ENCODE measurements around the gene HUNK.
A peak's percentile ranks its signal among the peaks of the same experiment; 100 is the strongest.

Gene HUNK

DNA sequence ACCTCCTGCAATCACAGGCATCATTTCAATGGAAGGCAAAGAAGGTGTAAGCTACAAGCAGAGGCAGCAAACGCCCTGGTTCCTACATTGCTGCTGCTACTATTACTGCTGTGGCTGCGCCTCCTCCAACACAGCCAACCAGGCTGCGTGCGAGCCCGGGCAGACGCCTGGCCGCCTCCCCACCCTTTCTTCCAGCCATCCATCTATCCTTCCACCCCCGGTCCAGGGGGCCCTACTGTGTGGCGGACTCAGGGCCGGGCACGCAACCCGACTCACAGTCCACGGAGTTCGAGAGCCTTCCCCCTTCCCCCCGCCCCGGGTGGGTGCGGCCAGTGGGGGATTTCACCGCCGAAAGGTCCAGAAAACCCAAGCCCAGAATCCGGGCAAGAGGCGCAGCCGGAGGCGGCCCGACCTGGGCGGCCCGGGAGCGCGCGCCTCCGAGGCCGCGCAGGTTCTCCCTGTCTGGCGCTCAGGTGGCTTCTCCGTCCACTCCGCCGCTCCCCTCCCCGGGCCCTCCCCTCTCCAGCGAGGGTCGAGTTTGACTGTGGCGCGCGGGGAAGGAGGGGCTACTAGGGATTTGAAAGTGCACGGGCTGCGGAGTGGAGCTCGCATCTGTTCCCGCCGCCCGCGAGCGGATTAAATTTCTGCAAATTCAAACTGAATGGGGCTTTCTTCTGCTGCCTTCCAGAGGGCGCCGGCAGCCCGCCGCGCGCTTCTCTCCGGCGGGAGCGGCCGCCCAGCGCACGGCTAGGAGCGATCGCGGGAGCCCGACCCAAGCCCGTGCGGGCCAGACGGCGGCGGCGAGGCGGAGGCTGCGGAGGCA is at the start of gene HUNK:
TSS of gene HUNK (plus strand) at position 569 of the 823 bp plus-strand sequence. CDS start 655 bp downstream, outside the sequence.
- peak; percentile 82 for DNase-seq (ENCODE audit: insufficient read length, low spot score)
- no peak for FAIRE-seq
- TF ChIP-seq, protein P1, sequence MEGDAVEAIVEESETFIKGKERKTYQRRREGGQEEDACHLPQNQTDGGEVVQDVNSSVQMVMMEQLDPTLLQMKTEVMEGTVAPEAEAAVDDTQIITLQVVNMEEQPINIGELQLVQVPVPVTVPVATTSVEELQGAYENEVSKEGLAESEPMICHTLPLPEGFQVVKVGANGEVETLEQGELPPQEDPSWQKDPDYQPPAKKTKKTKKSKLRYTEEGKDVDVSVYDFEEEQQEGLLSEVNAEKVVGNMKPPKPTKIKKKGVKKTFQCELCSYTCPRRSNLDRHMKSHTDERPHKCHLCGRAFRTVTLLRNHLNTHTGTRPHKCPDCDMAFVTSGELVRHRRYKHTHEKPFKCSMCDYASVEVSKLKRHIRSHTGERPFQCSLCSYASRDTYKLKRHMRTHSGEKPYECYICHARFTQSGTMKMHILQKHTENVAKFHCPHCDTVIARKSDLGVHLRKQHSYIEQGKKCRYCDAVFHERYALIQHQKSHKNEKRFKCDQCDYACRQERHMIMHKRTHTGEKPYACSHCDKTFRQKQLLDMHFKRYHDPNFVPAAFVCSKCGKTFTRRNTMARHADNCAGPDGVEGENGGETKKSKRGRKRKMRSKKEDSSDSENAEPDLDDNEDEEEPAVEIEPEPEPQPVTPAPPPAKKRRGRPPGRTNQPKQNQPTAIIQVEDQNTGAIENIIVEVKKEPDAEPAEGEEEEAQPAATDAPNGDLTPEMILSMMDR (IDR thresholded peaks at IDR 0.05; ENCODE audit: insufficient read depth, missing control alignments): peak; percentile 23

DNA sequence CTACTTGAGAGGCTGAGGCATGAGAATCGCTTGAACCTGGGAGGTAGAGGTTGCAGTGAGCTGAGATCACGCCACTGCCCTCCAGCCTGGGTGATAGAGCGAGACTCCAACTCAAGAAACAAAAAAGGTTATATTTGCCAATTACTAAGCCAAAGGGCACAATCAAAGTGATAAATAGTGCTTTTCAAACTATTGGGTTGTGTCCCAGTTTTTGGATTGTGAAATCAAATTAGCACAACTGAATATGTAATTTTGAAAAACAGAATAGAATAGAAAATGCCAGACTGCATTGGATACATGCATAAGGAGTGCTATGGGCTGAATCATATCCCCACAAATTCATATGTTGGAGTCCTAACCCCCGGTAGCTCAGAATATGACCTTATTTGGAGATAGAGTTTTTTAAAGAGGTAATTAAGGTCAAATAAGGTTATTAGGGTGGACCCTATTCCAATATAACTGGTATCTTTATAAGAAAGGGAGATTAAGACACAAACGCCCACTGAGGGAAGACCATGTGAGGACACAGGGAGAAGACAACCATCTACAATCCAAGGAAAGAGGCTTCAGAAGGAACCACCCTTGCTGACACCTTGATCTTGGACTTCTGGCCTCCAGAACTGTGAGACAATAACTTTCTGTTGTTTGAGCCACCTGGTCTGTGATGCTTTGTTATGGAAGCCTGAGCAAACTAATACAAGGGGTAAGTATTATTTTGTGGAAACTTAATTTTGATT is 42.9 kb upstream of the HUNK start:
- TF ChIP-seq, protein P1 (IDR thresholded peaks at IDR 0.05; ENCODE audit: insufficient read depth, missing control alignments): no peak
- DNase-seq (ENCODE audit: insufficient read length, low spot score) (no peak), FAIRE-seq (no peak)

DNA sequence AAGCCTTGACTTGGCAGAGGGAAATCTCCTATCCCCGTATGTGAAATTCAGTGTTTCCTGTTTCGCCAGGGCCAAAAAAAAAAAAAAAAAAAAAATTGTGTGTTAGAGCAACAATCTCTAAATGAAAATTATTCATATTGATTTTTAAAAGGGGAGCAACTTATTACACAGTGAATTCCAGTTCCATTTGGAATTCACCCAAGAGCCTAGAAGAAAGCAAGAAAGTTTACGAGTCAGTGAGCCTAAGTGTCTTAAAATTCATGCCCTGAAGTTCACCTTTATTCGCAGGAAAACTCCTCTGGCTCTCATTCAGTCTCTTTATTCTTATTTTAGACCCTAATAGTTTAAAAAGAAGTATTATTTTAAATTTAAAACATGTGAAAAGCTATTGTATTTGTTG is 42.1 kb upstream of the HUNK start:
- no peak for DNase-seq (ENCODE audit: insufficient read length, low spot score)
- FAIRE-seq: no peak
- TF ChIP-seq, protein P1 (IDR thresholded peaks at IDR 0.05; ENCODE audit: insufficient read depth, missing control alignments): no peak

DNA sequence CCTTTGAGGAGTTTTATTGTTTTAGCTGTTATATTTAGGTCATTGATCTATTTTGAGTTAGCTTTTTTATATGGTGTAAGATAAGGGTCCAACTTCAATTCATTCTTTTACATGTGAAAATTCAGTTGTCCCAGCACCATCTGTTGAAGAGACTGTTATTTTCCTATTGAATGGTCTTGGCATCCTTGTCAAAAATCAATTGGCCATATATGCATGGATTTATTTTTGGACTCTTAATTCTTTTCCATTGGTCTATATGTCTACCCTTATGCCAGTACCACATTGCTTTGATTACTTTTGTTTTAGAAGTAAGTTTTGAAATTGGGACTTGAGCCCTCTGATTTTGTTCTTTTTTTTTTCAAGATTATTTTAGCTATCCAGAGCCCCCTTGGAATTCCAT is 35.8 kb upstream of the HUNK start:
- FAIRE-seq: no peak
- TF ChIP-seq, protein P1 (IDR thresholded peaks at IDR 0.05; ENCODE audit: insufficient read depth, missing control alignments): no peak
- DNase-seq (ENCODE audit: insufficient read length, low spot score): no peak

DNA sequence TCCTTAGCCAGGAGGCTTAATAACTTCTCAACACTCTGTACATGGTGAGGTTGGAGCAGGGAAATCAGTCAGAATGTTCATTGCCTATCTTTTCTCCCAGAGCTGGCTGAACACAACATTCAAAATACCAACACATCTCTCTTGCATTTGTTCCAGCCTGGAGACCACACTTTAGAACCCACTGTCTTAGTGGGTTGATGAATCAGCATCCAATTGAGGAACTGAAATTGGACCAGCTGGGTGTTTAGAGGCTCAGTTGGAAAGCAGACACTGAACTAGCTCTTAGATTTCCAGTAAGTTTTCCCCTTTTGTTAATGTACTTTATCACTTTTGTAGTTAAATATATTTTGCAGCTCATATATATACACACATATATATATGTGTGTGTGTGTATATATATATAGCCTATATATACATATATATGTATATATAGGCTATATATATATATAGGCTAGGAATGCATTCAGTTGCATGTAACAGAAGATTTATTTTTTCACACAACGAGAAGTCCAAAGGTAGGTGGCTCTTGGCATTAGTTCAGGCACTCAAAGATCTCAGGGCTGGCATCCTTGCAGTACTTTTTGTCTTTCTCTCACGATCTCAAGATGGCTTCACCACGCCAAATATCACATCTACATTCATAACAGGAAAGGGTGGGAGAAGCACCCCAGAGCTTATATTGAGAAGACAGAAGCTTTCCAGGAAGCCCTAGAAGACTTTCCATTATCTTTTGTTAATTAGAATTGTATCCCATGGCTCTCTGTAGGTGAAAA is 35.0 kb upstream of the HUNK start:
- DNase-seq (ENCODE audit: insufficient read length, low spot score) (no peak), FAIRE-seq (no peak)
- TF ChIP-seq, protein P1 (IDR thresholded peaks at IDR 0.05; ENCODE audit: insufficient read depth, missing control alignments): no peak

DNA sequence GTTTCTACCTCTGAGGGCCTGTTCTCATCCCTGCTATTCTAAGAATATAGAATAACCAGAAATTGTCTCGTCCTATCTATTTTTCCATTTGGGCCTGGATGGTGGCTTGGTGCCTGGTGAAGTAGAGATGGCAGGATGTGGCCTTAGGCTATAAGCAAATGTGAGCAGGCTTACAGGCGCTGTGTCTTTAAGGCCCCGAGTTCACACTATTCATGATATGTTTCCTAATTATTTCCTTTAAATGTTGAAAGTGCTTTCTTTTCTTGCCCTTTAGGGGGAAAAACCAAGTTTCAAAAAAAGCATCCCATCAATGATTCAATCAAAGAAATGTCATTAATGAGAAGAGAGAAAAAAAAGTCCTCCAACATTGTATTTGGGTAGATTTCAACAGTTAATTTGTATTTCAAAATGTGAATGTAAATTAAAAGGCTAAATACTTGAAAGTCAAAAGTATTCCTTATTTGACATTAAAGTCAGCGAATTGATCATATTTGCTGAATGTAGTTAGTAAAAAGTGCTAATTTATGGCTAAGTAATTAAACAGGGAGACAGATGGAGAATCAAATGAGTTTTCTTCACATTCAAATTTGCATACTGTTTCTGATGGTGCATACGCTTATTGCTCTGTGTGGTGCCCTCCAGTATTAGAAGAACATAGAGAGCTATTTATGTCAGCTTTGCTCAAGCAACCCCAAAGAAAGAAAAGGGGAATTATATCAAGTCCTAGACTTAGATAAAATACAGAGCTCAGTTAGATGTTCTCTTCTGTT is 34.0 kb upstream of the HUNK start:
- FAIRE-seq: no peak
- TF ChIP-seq, protein P1 (IDR thresholded peaks at IDR 0.05; ENCODE audit: insufficient read depth, missing control alignments): no peak
- DNase-seq (ENCODE audit: insufficient read length, low spot score): no peak

Measured in D721Med (cell line).